Uterus (tissue), 4 donors: ENCODE results near the gene ZIC4. TPM values are rescaled to one million over a fixed set of nuclear protein-coding genes. Genes with fewer than 3 reads are reported as not detected.

Source experiments
- DNase-seq, 2 donors: peaks; one replicate each; pipeline ENCODE4 v3.0.0-alpha.2; 2019 to 2020
- H3K27ac ChIP-seq, 2 donors: fragments of 200-600 bp; sonication (generic); 1 replicate in 1 of 2; 2 replicates in 1 of 2; pipeline ENCODE4 v1.5.1; 2016 to 2018
- H3K27me3 ChIP-seq, 2 donors: fragments of 200-600 bp; sonication (generic); one replicate each; pipeline ENCODE4 v1.5.1; 2018 to 2019; ENCODE audit warnings: control low read depth in 1 of 2
- H3K36me3 ChIP-seq, 2 donors: fragments of 200-600 bp; sonication (generic); one replicate each; pipeline ENCODE4 v1.5.1; 2019; ENCODE audit warnings: control low read depth in 1 of 2
- H3K4me1 ChIP-seq, 2 donors: fragments of 200-600 bp; sonication (generic); one replicate each; pipeline ENCODE4 v1.5.1; 2018 to 2019; ENCODE audit warnings: control low read depth in 1 of 2
- H3K4me3 ChIP-seq, 2 donors: fragments of 200-600 bp; sonication (generic); 1 replicate in 1 of 2; 2 replicates in 1 of 2; pipeline ENCODE4 v1.5.1; 2018 to 2019; ENCODE audit warnings: mild to moderate bottlenecking in 1 of 2
- H3K9me3 ChIP-seq, 2 donors: fragments of 200-600 bp; sonication (generic); one replicate each; pipeline ENCODE4 v1.5.1; 2019; ENCODE audit warnings: control low read depth in 1 of 2
- POLR2A ChIP-seq, 2 donors: fragments of 450-650 bp; IDR thresholded peaks; one replicate each; pipeline ENCODE4 v1.6.1; 2016; ENCODE audit warnings: antibody characterized with exemption in 2 of 2, mild to moderate bottlenecking in 1 of 2, moderate library complexity in 1 of 2
- intact Hi-C: fragments of 100-400 bp; cut with DNase I; formaldehyde crosslinking; loops from one replicate; pipeline ENCODE4 v1.15.1; 2023; ENCODE audit warnings: low total_unique reads
- total RNA-seq, 4 donors: library from RNA; depleted of rRNA in 3 of 4; stranded (reverse); fragments of >200 nt in 3 of 4; gene quantifications; one replicate each; pipeline versions ENCODE4 v1.1.0 to v1.2.4, GENCODE V29; 2014 to 2023
- TF ChIP-seq, protein P1 (sequence below), 4 experiments: fragments of 200-600 bp in 2 of 4; fragments of 450-650 bp in 2 of 4; sonication (generic) in 2 of 4; IDR thresholded peaks; one replicate each; pipeline ENCODE4 v1.5.1; 2016 to 2019; ENCODE audit warnings: antibody characterized with exemption in 4 of 4, mild to moderate bottlenecking in 2 of 4, moderate library complexity in 1 of 4
- donor health status: DM: yes; HTN: yes; CAD: no.

The ZIC4 gene
- total RNA-seq, 4 donors from 2014 or later: not detected

DNA sequence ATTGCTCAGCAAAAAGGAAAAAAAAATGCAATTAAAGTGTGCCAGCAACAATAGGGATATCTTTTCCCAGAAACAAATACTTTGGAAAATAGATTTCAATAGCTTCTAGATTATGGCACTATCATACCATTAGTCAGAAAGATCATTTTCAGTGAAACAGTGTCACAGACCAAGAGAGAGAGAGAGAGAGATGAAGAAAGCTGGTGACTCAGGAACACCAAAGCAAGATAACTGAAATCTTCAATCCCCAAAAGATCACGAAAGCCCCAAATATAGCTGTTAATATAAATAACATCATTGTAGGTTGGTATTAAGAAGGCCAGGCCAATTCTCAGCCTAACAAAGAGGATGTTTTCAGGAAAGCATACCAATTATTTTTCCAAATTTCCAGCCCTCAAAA, 57.4 kb downstream of the ZIC4 start:
- peaks cover 5 to 26% of the 10 kb centered on the region in 2 donors for H3K27me3 ChIP-seq
- H3K36me3 ChIP-seq: no peaks in the 10 kb centered on the region
- intact Hi-C loops: no loop called here
- no peaks in the 10 kb centered on the region for H3K4me1 ChIP-seq
- no peak overlapping the region for H3K4me3 ChIP-seq
- DNase-seq: no peak
- no peak overlapping the region for H3K27ac ChIP-seq
- H3K9me3 ChIP-seq: no peaks in the 10 kb centered on the region
- TF ChIP-seq POLR2A (IDR thresholded peaks at IDR 0.05): no peak
- TF ChIP-seq, protein P1, sequence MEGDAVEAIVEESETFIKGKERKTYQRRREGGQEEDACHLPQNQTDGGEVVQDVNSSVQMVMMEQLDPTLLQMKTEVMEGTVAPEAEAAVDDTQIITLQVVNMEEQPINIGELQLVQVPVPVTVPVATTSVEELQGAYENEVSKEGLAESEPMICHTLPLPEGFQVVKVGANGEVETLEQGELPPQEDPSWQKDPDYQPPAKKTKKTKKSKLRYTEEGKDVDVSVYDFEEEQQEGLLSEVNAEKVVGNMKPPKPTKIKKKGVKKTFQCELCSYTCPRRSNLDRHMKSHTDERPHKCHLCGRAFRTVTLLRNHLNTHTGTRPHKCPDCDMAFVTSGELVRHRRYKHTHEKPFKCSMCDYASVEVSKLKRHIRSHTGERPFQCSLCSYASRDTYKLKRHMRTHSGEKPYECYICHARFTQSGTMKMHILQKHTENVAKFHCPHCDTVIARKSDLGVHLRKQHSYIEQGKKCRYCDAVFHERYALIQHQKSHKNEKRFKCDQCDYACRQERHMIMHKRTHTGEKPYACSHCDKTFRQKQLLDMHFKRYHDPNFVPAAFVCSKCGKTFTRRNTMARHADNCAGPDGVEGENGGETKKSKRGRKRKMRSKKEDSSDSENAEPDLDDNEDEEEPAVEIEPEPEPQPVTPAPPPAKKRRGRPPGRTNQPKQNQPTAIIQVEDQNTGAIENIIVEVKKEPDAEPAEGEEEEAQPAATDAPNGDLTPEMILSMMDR (IDR thresholded peaks at IDR 0.05): no peak

DNA sequence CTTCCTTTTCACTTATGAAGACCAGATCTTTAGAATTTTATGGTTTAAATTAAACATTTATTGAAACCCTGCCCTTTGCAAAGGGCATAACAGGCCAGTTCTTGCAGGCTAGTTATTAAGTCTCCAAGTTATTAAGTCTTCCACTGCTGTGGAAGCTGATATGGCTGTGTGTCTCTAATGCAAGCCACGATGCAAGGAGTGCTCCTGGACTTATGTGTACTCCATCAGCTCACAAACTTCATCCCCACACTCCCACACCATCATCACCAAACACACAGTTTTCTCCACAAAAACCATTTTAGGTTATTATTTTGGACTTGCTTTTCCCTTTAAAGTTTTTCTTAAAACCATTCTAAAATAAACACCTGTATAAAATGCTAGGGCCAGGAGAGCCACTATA, 62.4 kb downstream of the ZIC4 start:
- TF ChIP-seq POLR2A (IDR thresholded peaks at IDR 0.05): no peak
- TF ChIP-seq, protein P1 (IDR thresholded peaks at IDR 0.05): no peak
- Histone ChIP-seq H3K4me3 (no peak overlapping the region), H3K9me3 (no peaks in the 10 kb centered on the region), H3K27me3 (no peaks in the 10 kb centered on the region), H3K4me1 (no peaks in the 10 kb centered on the region), H3K36me3 (no peaks in the 10 kb centered on the region), H3K27ac (no peak overlapping the region)
- intact Hi-C loops: no loop called here
- no peak for DNase-seq

- intact Hi-C loops: no loop called here
- DNase-seq: no peak
- no peak overlapping the region for H3K27ac ChIP-seq
- H3K27me3 ChIP-seq: no peaks in the 10 kb centered on the region
- no peak for TF ChIP-seq POLR2A (IDR thresholded peaks at IDR 0.05)
- TF ChIP-seq, protein P1 (IDR thresholded peaks at IDR 0.05): no peak
- no peaks in the 10 kb centered on the region for H3K9me3 ChIP-seq
- no peaks in the 10 kb centered on the region for H3K36me3 ChIP-seq
- H3K4me1 ChIP-seq: no peaks in the 10 kb centered on the region
- no peak overlapping the region for H3K4me3 ChIP-seq
Measured at GRCh38 chr3:147341727-147342126, 64.6 kb downstream of the ZIC4 start.

DNA sequence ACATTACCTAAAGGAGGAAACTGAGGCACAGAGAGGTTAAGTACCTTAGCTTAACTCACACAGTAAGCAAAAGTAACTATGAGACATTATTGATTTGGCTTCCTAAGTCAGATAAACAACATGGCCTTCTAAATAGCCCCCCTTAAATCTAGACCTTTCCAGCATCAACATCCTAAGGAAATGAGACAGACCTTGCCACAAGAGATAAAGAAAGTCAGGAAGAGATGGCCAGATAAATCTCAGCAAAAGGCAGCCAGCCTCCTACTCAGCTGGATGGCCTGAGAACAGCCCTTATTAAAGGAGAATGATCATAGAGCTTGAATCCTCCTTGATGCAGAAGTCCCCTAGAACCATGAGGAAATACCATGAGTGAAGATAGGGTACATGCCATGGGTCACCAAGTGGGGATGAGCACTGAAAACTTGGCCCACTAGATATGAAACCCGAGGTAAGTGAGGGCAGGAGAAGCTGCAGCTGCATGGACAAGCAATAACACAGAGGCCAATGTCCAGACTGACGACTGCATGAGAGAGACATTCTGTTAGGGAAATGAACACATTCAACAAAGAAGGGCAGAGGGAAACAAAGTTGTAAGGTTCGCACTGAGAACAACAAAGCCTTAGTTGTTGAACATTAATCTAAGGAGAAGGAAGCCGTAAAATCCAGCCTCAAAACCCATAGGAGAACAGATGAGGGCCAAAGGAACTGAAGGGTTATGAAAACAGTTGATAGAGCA, 69.6 kb downstream of the ZIC4 start:
- DNase-seq: no peak
- no peaks in the 10 kb centered on the region for H3K27me3 ChIP-seq
- H3K9me3 ChIP-seq: no peaks in the 10 kb centered on the region
- H3K36me3 ChIP-seq: no peaks in the 10 kb centered on the region
- no peak overlapping the region for H3K27ac ChIP-seq
- intact Hi-C loops: no loop called here
- TF ChIP-seq, protein P1 (IDR thresholded peaks at IDR 0.05): no peak
- TF ChIP-seq POLR2A (IDR thresholded peaks at IDR 0.05): no peak
- H3K4me3 ChIP-seq: no peak overlapping the region
- no peaks in the 10 kb centered on the region for H3K4me1 ChIP-seq

Other genes starting within 250 kb of the ZIC4 start
- not detected for gene ZIC1, start 2.8 kb upstream of the ZIC4 start, total RNA-seq